Measurements from ENCODE around the gene KRT16.

- TF ChIP-seq, protein P1, sequence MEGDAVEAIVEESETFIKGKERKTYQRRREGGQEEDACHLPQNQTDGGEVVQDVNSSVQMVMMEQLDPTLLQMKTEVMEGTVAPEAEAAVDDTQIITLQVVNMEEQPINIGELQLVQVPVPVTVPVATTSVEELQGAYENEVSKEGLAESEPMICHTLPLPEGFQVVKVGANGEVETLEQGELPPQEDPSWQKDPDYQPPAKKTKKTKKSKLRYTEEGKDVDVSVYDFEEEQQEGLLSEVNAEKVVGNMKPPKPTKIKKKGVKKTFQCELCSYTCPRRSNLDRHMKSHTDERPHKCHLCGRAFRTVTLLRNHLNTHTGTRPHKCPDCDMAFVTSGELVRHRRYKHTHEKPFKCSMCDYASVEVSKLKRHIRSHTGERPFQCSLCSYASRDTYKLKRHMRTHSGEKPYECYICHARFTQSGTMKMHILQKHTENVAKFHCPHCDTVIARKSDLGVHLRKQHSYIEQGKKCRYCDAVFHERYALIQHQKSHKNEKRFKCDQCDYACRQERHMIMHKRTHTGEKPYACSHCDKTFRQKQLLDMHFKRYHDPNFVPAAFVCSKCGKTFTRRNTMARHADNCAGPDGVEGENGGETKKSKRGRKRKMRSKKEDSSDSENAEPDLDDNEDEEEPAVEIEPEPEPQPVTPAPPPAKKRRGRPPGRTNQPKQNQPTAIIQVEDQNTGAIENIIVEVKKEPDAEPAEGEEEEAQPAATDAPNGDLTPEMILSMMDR (IDR thresholded peaks at IDR 0.05 in 2 of 3, conservative IDR thresholded peaks at IDR 0.05 in 1 of 3; ENCODE audit: borderline replicate concordance in 1 of 3, insufficient read depth in 1 of 3, low read depth in 2 of 3, low read length in 2 of 3): no peak
- TF ChIP-seq ZFX (IDR thresholded peaks at IDR 0.05) (no peak), CEBPB (IDR thresholded peaks at IDR 0.05; ENCODE audit: low read depth) (no peak), YY1 (IDR thresholded peaks at IDR 0.05; ENCODE audit: extremely low read depth, insufficient replicate concordance, low read depth, low read length) (no peak), EZH2 (IDR thresholded peaks at IDR 0.05) (no peak), ZNF274 (IDR thresholded peaks at IDR 0.05; ENCODE audit: low read depth, low read length) (no peak), REST (IDR thresholded peaks at IDR 0.05; ENCODE audit: low read depth) (no peak), POLR2A (IDR thresholded peaks at IDR 0.05; ENCODE audit: borderline replicate concordance, extremely low read depth, insufficient read depth, insufficient read length) (no peak)
These were observed 34.7 kb upstream of the KRT16 start for GRCh38 chr17:41647038-41647813.
